NCI-H187 treated with DMSO at 0.1 percent for 48 hours (cell line): ENCODE results near the gene SPOCK3.
"Not testable (repeated sequence)": the region's sequence is repeated elsewhere in the genome, so short reads cannot be mapped to it uniquely, and the experiment has no call there.

Experiments
- DNase-seq: peaks from one replicate; lab custom pipeline; 2025; lab: John Stamatoyannopoulos, UW

SPOCK3 gene

GRCh38 chr4:167035390-167035789, 198.9 kb downstream of the SPOCK3 start:
- DNase-seq = no peak

- no peak for DNase-seq
These were observed 199.3 kb downstream of the SPOCK3 start for GRCh38 chr4:167034983-167035382.

- DNase-seq = no peak
These were observed 201.4 kb downstream of the SPOCK3 start for GRCh38 chr4:167032871-167033270.

GRCh38 chr4:167031534-167032156, 202.6 kb downstream of the SPOCK3 start:
- no peak for DNase-seq

- DNase-seq = no peak
These were observed 205.3 kb downstream of the SPOCK3 start for GRCh38 chr4:167028976-167029375.

GRCh38 chr4:167025670-167026069, 208.6 kb downstream of the SPOCK3 start:
- DNase-seq = no peak

GRCh38 chr4:167023364-167023925, 210.8 kb downstream of the SPOCK3 start:
- DNase-seq = no peak

GRCh38 chr4:167021545-167022155, 212.6 kb downstream of the SPOCK3 start:
- DNase-seq = no peak

- DNase-seq = no peak
These were observed 213.9 kb downstream of the SPOCK3 start for GRCh38 chr4:167020410-167020809.

GRCh38 chr4:167014944-167015343, 219.3 kb downstream of the SPOCK3 start:
- DNase-seq = no peak

GRCh38 chr4:167003326-167003725, 231.0 kb downstream of the SPOCK3 start:
- DNase-seq = no peak

- DNase-seq = no peak
These were observed 234.0 kb downstream of the SPOCK3 start for GRCh38 chr4:167000141-167000852.

GRCh38 chr4:166996216-166996615, 238.1 kb downstream of the SPOCK3 start:
- DNase-seq = no peak

GRCh38 chr4:166994686-166995085, 239.6 kb downstream of the SPOCK3 start:
- DNase-seq = no peak

- no peak for DNase-seq
These were observed 243.2 kb downstream of the SPOCK3 start for GRCh38 chr4:166991006-166991561.

- no peak for DNase-seq
These were observed 244.4 kb downstream of the SPOCK3 start for GRCh38 chr4:166989886-166990285.

GRCh38 chr4:166987026-166987425, 247.3 kb downstream of the SPOCK3 start:
- DNase-seq = no peak

- no peak for DNase-seq
These were observed 252.4 kb downstream of the SPOCK3 start for GRCh38 chr4:166981847-166982246.

- DNase-seq = no peak
These were observed 253.9 kb downstream of the SPOCK3 start for GRCh38 chr4:166980419-166980818.

- DNase-seq = no peak
These were observed 256.7 kb downstream of the SPOCK3 start for GRCh38 chr4:166977596-166977995.

- no peak for DNase-seq
These were observed 262.2 kb downstream of the SPOCK3 start for GRCh38 chr4:166972071-166972470.

- not testable (repeated sequence) for DNase-seq
These were observed 266.1 kb downstream of the SPOCK3 start for GRCh38 chr4:166968219-166968618.

GRCh38 chr4:166965562-166965961, 268.7 kb downstream of the SPOCK3 start:
- DNase-seq = no peak
